C4-2B (cell line): ENCODE measurements around the gene PDIK1L.

Source experiments
- H3K27ac ChIP-seq: fragments of 450-650 bp; 2 replicates; pipeline ENCODE4 v1.5.1; 2017
- ZFX ChIP-seq: fragments of 450-650 bp; IDR thresholded peaks from 2 replicates; pipeline ENCODE4 v1.6.1; 2017
- TF ChIP-seq, protein P1 (sequence below): fragments of 450-650 bp; conservative IDR thresholded peaks from 2 replicates; pipeline ENCODE4 v1.5.1; 2017; ENCODE audit warnings: mild to moderate bottlenecking

PDIK1L gene

GRCh38 chr1:26132834-26133167 lies 21.2 kb downstream of the PDIK1L start:
- TF ChIP-seq ZFX, result no peak
- TF ChIP-seq, protein P1, sequence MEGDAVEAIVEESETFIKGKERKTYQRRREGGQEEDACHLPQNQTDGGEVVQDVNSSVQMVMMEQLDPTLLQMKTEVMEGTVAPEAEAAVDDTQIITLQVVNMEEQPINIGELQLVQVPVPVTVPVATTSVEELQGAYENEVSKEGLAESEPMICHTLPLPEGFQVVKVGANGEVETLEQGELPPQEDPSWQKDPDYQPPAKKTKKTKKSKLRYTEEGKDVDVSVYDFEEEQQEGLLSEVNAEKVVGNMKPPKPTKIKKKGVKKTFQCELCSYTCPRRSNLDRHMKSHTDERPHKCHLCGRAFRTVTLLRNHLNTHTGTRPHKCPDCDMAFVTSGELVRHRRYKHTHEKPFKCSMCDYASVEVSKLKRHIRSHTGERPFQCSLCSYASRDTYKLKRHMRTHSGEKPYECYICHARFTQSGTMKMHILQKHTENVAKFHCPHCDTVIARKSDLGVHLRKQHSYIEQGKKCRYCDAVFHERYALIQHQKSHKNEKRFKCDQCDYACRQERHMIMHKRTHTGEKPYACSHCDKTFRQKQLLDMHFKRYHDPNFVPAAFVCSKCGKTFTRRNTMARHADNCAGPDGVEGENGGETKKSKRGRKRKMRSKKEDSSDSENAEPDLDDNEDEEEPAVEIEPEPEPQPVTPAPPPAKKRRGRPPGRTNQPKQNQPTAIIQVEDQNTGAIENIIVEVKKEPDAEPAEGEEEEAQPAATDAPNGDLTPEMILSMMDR, result no peak
- H3K27ac ChIP-seq, result no peak overlapping the region

GRCh38 chr1:26134466-26134865 lies 22.8 kb downstream of the PDIK1L start:
- TF ChIP-seq, protein P1, result no peak
- no peak for TF ChIP-seq ZFX
- no peak overlapping the region for H3K27ac ChIP-seq

GRCh38 chr1:26138974-26139558 lies 27.4 kb downstream of the PDIK1L start:
- TF ChIP-seq, protein P1, result no peak
- TF ChIP-seq ZFX, result no peak
- no peak overlapping the region for H3K27ac ChIP-seq

DNA sequence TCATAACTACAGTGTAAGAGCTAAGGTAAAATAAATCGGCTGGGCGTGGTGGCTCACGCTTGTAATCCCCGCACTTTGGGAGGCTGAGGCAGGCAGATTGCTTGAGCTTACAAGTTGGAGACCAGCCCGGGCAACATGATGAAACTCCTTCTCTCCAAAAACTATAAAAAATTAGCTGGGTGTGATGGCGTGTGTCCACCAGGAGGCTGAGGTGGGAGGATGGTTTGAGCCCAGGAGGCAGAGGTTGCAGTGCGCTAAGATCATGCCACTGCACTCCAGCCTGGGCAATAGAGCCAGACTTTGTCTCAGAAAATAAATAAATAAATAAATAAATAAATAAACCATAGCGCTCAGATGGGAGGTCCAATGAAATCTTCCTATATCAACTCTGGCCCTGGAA lies 30.5 kb downstream of the PDIK1L start:
- TF ChIP-seq, protein P1, result no peak
- no peak for TF ChIP-seq ZFX
- H3K27ac ChIP-seq, result no peak overlapping the region

DNA sequence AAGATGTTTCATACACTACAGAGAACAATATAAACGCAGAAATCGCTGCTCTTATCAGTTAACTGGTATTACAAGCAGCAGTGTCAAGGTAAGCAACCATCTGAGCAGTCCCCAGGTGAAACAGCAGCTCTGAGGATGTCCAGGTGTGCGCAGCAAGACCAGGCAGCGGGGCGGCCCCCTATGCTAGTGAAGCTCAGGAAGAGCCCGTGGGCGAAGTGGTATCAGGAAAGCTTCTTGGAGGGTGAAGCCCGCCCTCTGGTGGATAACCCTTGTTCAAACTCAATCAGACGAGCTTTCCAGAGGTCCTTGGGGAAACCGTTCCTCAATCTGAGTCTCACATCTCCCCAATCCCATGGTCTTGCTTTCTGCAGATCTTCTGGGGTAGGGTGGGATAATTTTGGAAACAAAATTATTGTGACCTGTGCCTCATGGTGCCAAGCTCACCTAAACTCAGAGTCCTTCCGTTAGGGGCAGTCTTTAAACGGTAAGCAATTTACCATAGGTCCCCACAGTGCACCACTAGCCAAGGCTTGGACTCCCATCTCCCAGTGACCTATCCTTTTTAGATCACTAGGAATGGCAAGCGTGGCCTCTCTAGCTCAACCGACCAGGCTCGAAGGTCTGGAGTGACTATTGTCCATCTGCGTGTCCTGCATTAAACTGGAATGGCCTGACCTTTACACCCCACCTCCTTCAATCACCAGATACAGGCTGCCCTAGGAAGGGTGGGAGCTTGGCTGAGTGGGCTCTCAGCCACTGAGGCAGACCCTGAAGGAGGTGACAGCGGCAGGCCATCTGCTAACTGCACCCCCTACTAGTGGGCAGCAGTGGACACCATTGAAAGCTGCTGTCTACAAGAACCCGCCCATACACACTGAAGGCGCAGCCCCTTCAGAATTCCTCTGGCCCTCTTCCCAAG lies 33.7 kb downstream of the PDIK1L start:
- TF ChIP-seq, protein P1, result peak; percentile 66
- no peak for TF ChIP-seq ZFX
- no peak overlapping the region for H3K27ac ChIP-seq

- no peak overlapping the region for H3K27ac ChIP-seq
- no peak for TF ChIP-seq ZFX
- TF ChIP-seq, protein P1, result no peak
Observed at GRCh38 chr1:26145960-26146294, 34.3 kb downstream of the PDIK1L start.

GRCh38 chr1:26148887-26149286 lies 37.3 kb downstream of the PDIK1L start:
- H3K27ac ChIP-seq, result no peak overlapping the region
- TF ChIP-seq ZFX, result no peak
- TF ChIP-seq, protein P1, result no peak
